SK-N-SH (cell line): Measurements from ENCODE around the gene E2F4. TPM values are rescaled to one million over a fixed set of nuclear protein-coding genes. Genes with fewer than 3 reads are reported as not detected.
A peak's percentile ranks its signal among the peaks of the same experiment; 100 is the strongest.

Experiments
- CTCF ChIA-PET: fragments of 300-600, 350-600 bp; formaldehyde crosslinking; extraction: SDS; loops from one replicate; lab custom pipeline; 2021; lab: Yijun Ruan, JAX
- POLR2A ChIA-PET: fragments of 350-600 bp; sonication (Branson Sonifier 250); formaldehyde crosslinking; extraction: SDS; loops from one replicate; lab custom pipeline; 2020; ENCODE audit warnings: antibody characterized with exemption, inconsistent platforms; lab: Yijun Ruan, JAX
- DNase-seq: peaks from one replicate; pipeline ENCODE4 v3.0.0; 2012
- H2AFZ ChIP-seq: fragments of 200-600 bp; sonication (generic); 2 replicates; pipeline ENCODE4 v1.8.1; 2016; ENCODE audit warnings: antibody characterized with exemption, mild to moderate bottlenecking, low read depth
- H3F3A ChIP-seq: fragments of 200-600 bp; sonication (generic); replicated peaks from 2 replicates; pipeline ENCODE3; 2016; ENCODE audit warnings: antibody characterized with exemption, mild to moderate bottlenecking; ENCODE audit not compliant: insufficient read depth
- H3K27ac ChIP-seq, 2 experiments: fragments of 200-500 bp in 1 of 2; fragments of 200-600 bp in 1 of 2; sonication (Bioruptor generic) in 1 of 2; sonication (generic), shearing (Covaris generic) in 1 of 2; 2 replicates each; pipeline versions ENCODE4 v1.5.1 to v1.6.1; 2014 to 2016; ENCODE audit warnings: low read depth in 2 of 2, inconsistent platforms in 1 of 2, low read length in 1 of 2, mild to moderate bottlenecking in 1 of 2, mixed read lengths in 1 of 2
- H3K27me3 ChIP-seq: fragments of 200-600 bp; sonication (generic), shearing (Covaris generic); 2 replicates; pipeline ENCODE4 v1.6.1; 2016; ENCODE audit warnings: mixed run types; ENCODE audit not compliant: insufficient read depth
- H3K36me3 ChIP-seq, 2 experiments: fragments of 200-500 bp in 1 of 2; fragments of 200-600 bp in 1 of 2; sonication (Bioruptor generic) in 1 of 2; sonication (generic) in 1 of 2; replicated peaks in 1 of 2; 2 replicates each; pipeline versions ENCODE3 to v1.5.1; 2014 to 2016; ENCODE audit warnings: low read length in 1 of 2, mild to moderate bottlenecking in 1 of 2; ENCODE audit not compliant: insufficient read depth in 2 of 2, control insufficient read depth in 1 of 2
- H3K4me1 ChIP-seq, 2 experiments: fragments of 200-500 bp in 1 of 2; fragments of 200-600 bp in 1 of 2; sonication (Bioruptor generic) in 1 of 2; sonication (generic), shearing (Covaris generic) in 1 of 2; 2 replicates each; pipeline versions ENCODE4 v1.5.1 to v1.6.1; 2014 to 2016; ENCODE audit warnings: low read depth in 1 of 2, low read length in 1 of 2, mixed run types in 1 of 2; ENCODE audit not compliant: insufficient read depth in 2 of 2, control insufficient read depth in 1 of 2
- H3K4me2 ChIP-seq: fragments of 200-600 bp; sonication (generic), shearing (Covaris generic); 2 replicates; pipeline ENCODE4 v1.6.1; 2017; ENCODE audit warnings: mixed run types
- H3K4me3 ChIP-seq, 2 experiments: fragments of 200-500 bp in 1 of 2; fragments of 200-600 bp in 1 of 2; sonication (Bioruptor generic) in 1 of 2; sonication (generic), shearing (Covaris generic) in 1 of 2; 2 replicates each; pipeline versions ENCODE4 v1.5.1 to v1.8.1; 2014 to 2016; ENCODE audit warnings: low read depth in 2 of 2, inconsistent platforms in 1 of 2, low read length in 1 of 2, mild to moderate bottlenecking in 1 of 2, mixed read lengths in 1 of 2, moderate library complexity in 1 of 2
- H3K79me2 ChIP-seq: fragments of 200-600 bp; sonication (generic); 2 replicates; pipeline ENCODE4 v1.8.1; 2017; ENCODE audit warnings: mild to moderate bottlenecking; ENCODE audit not compliant: insufficient read depth
- H3K9ac ChIP-seq: fragments of 200-600 bp; sonication (generic); 2 replicates; pipeline ENCODE4 v1.6.1; 2017; ENCODE audit warnings: mixed run types
- H3K9me2 ChIP-seq: fragments of 200-600 bp; sonication (generic); 2 replicates; pipeline ENCODE4 v1.6.1; 2017; ENCODE audit warnings: mixed run types
- H3K9me3 ChIP-seq: fragments of 200-600 bp; sonication (generic); 2 replicates; pipeline ENCODE4 v1.6.1; 2017; ENCODE audit warnings: mixed run types, mild to moderate bottlenecking, moderate library complexity
- H4K20me1 ChIP-seq: fragments of 200-600 bp; sonication (generic); 2 replicates; pipeline ENCODE4 v1.6.1; 2017; ENCODE audit warnings: mild to moderate bottlenecking, mixed run types; ENCODE audit not compliant: insufficient read depth
- CHD2 ChIP-seq: fragments of 150-350 bp; IDR thresholded peaks from 2 replicates; pipeline ENCODE4 v1.6.1; 2018; ENCODE audit warnings: low read length; ENCODE audit not compliant: partially characterized antibody
- ELF1 ChIP-seq: IDR thresholded peaks from 2 replicates; pipeline ENCODE4 v1.4.0; 2012
- EP300 ChIP-seq, 2 experiments: IDR thresholded peaks; 2 replicates each; pipeline versions ENCODE4 v1.4.0 to v1.6.1; 2012; ENCODE audit warnings: borderline replicate concordance in 1 of 2, low read depth in 1 of 2, low read length in 1 of 2
- EZH2phosphoT487 ChIP-seq: fragments of 200-600 bp; sonication (generic); IDR thresholded peaks from 2 replicates; pipeline ENCODE4 v1.6.1; 2017; ENCODE audit warnings: low read depth, mixed run types, mild to moderate bottlenecking, antibody characterized with exemption, moderate library complexity, borderline replicate concordance
- FOSL2 ChIP-seq: IDR thresholded peaks from 2 replicates; pipeline ENCODE4 v1.4.0; 2012; ENCODE audit warnings: low read depth, mild to moderate bottlenecking, moderate library complexity, borderline replicate concordance
- FOXM1 ChIP-seq: IDR thresholded peaks from 2 replicates; pipeline ENCODE4 v1.4.0; 2012; ENCODE audit warnings: low read depth, mild to moderate bottlenecking
- GABPA ChIP-seq: IDR thresholded peaks from 2 replicates; pipeline ENCODE4 v1.4.0; 2012; ENCODE audit warnings: low read depth, mild to moderate bottlenecking
- GATA2 ChIP-seq: sonication (generic); formaldehyde crosslinking; IDR thresholded peaks from 2 replicates; pipeline ENCODE4 v1.5.0; 2020; ENCODE audit warnings: mild to moderate bottlenecking, missing genetic modification reagents
- JUND ChIP-seq: IDR thresholded peaks from 2 replicates; pipeline ENCODE4 v1.4.0; 2012
- MXI1 ChIP-seq: IDR thresholded peaks from 2 replicates; pipeline ENCODE4 v1.6.1; 2012; ENCODE audit warnings: mild to moderate bottlenecking, low read depth, low read length, improper control_type of control experiment
- NFIC ChIP-seq: IDR thresholded peaks from 2 replicates; pipeline ENCODE4 v1.4.0; 2012; ENCODE audit warnings: borderline replicate concordance
- NRF1 ChIP-seq: IDR thresholded peaks from 2 replicates; pipeline ENCODE4 v1.6.1; 2012; ENCODE audit warnings: low read depth, mild to moderate bottlenecking, low read length
- POLR2AphosphoS5 ChIP-seq: IDR thresholded peaks from 2 replicates; pipeline ENCODE4 v1.6.1; 2012; ENCODE audit warnings: low read depth, low read length
- RCOR1 ChIP-seq: fragments of 150-350 bp; IDR thresholded peaks from 2 replicates; pipeline ENCODE4 v1.6.1; 2017; ENCODE audit warnings: antibody characterized with exemption, low read length
- RFX5 ChIP-seq: IDR thresholded peaks from 2 replicates; pipeline ENCODE4 v1.6.1; 2012; ENCODE audit warnings: mild to moderate bottlenecking, improper control_type of control experiment, low read length
- SIN3A ChIP-seq: IDR thresholded peaks from 2 replicates; pipeline ENCODE4 v1.6.1; 2012; ENCODE audit warnings: low read depth, mild to moderate bottlenecking, low read length, moderate library complexity, borderline replicate concordance
- SMC3 ChIP-seq: IDR thresholded peaks from 2 replicates; pipeline ENCODE4 v1.6.1; 2012; ENCODE audit warnings: low read depth, low read length, improper control_type of control experiment
- TAF1 ChIP-seq: IDR thresholded peaks from 2 replicates; pipeline ENCODE4 v1.6.1; 2012; ENCODE audit warnings: low read depth, mild to moderate bottlenecking, low read length, moderate library complexity, borderline replicate concordance
- YY1 ChIP-seq: IDR thresholded peaks from 2 replicates; pipeline ENCODE4 v1.4.0; 2012; ENCODE audit warnings: low read depth, mild to moderate bottlenecking
- WGBS: methylation state at CpG from one replicate; pipeline ENCODE4 v1.1.6; 2017; ENCODE audit warnings: low lambda C conversion rate; 5-methylcytosine and 5-hydroxymethylcytosine counted together
- polyA plus RNA-seq, 3 experiments: library from polyadenylated mRNA; depleted of rRNA; stranded (reverse); fragments of >200 nt; gene quantifications; 2 replicates each; pipeline ENCODE4 v1.2.3, GENCODE V29; 2012
- TF ChIP-seq, protein P1 (sequence below): fragments of 150-350 bp; IDR thresholded peaks from 2 replicates; pipeline ENCODE4 v1.6.1; 2017; ENCODE audit warnings: antibody characterized with exemption, low read length, low read depth, borderline replicate concordance
- TF ChIP-seq, protein P2 (sequence below): fragments of 200-600 bp; sonication (generic); IDR thresholded peaks from 2 replicates; pipeline ENCODE4 v1.6.1; 2017; ENCODE audit warnings: antibody characterized with exemption, mild to moderate bottlenecking, moderate library complexity
- TF ChIP-seq, protein P3 (sequence below): IDR thresholded peaks from 2 replicates; pipeline ENCODE4 v1.4.0; 2012; ENCODE audit warnings: low read depth
- TF ChIP-seq, protein P4 (sequence below): IDR thresholded peaks from 2 replicates; pipeline ENCODE4; 2012
- TF ChIP-seq, protein P5 (sequence below): fragments of 150-350 bp; IDR thresholded peaks from 2 replicates; pipeline ENCODE4 v1.6.1; 2016; ENCODE audit warnings: mild to moderate bottlenecking, low read depth, low read length
- TF ChIP-seq, protein P6 (sequence below): IDR thresholded peaks from 2 replicates; pipeline ENCODE4 v1.4.0; 2012; ENCODE audit warnings: low read depth, borderline replicate concordance

The E2F4 gene, protein sequence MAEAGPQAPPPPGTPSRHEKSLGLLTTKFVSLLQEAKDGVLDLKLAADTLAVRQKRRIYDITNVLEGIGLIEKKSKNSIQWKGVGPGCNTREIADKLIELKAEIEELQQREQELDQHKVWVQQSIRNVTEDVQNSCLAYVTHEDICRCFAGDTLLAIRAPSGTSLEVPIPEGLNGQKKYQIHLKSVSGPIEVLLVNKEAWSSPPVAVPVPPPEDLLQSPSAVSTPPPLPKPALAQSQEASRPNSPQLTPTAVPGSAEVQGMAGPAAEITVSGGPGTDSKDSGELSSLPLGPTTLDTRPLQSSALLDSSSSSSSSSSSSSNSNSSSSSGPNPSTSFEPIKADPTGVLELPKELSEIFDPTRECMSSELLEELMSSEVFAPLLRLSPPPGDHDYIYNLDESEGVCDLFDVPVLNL
- 168 and 210 TPM in 2 replicates for polyA plus RNA-seq (2012; rRNA removed)
- 67.3 and 95.5 TPM in 2 replicates for polyA plus RNA-seq (2012; cell fraction: cytosol; rRNA removed)
- polyA plus RNA-seq (2012; cell fraction: nucleus; rRNA removed): 745 and 747 TPM in 2 replicates

DNA sequence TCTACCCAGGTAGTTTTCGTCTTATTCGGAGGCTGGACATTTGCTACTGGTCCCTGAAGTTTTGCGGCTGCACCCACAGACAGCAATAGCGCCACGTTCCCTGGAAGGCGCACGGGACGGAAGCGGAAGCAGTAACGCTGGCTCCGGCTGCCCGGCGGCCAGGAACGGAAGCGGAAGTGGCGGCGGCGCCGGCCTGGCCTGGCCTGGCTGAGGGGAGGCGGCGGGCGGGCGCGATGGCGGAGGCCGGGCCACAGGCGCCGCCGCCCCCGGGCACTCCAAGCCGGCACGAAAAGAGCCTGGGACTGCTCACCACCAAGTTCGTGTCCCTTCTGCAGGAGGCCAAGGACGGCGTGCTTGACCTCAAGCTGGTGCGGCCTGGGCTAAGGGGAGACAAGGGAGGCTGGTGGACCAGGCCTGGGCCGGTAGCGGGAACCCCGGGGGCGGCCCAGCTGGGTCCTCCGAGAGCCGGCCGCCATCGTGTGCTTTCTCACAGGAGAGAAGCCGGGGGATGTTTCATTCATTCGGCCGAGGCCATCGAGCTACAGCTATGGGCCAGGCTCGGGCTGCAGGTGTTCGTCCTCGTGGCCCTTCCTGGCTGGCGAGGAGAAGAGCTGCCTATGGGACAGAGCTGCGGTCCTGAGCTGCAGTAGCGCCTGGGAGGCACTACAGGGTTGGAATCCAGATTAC lies at the start of gene E2F4:
E2F4 (plus strand) TSS at position 161 of the 687 bp plus-strand sequence; CDS start at position 234, 73 bp downstream.
- H3K4me2 ChIP-seq: peak within 1 kb of the TSS; percentile 100
- peak within 1 kb of the TSS; percentile 96 to 99 for H3K4me3 ChIP-seq
- WGBS: 0% methylated on average over 16 of the region's 54 CpGs
- H3K27me3 ChIP-seq: no peaks in the 10 kb centered on the region
- CTCF ChIA-PET: interaction anchor here (0.6 to 1.4 kb wide), 6 partner anchors 15 to 370 kb away, joined by 3 to 4 read pairs (median 3); partner anchors contain the start of genes CTCF, NOL3 and TMEM208
- peak within 1 kb of the TSS; percentile 98 for H3K9ac ChIP-seq
- H3K9me2 ChIP-seq: no peaks in the 10 kb centered on the region
- H2AFZ ChIP-seq: no peak within 1 kb of the TSS
- POLR2A ChIA-PET: interaction anchor here (1.0 to 2.9 kb wide), 6 partner anchors 9 to 40 kb away, joined by 3 to 8 read pairs (median 4); partner anchors contain the start of genes NOL3 and TMEM208
- peaks cover 21% of the 10 kb centered on the region for H4K20me1 ChIP-seq
- H3K27ac ChIP-seq: peak within 1 kb of the TSS; percentile 76 to 80
- peaks cover 26 to 41% of the 10 kb centered on the region in 2 experiments for H3K36me3 ChIP-seq
- TF ChIP-seq FOSL2: no peak
- 0 out of 2 replicates have a peak, but pooled peaks have one; percentile 5 for TF ChIP-seq NFIC
- TF ChIP-seq, protein P1, sequence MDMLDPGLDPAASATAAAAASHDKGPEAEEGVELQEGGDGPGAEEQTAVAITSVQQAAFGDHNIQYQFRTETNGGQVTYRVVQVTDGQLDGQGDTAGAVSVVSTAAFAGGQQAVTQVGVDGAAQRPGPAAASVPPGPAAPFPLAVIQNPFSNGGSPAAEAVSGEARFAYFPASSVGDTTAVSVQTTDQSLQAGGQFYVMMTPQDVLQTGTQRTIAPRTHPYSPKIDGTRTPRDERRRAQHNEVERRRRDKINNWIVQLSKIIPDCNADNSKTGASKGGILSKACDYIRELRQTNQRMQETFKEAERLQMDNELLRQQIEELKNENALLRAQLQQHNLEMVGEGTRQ: no peak
- no peak for TF ChIP-seq GATA2 (CRISPR knock-in tag)
- no peak for TF ChIP-seq EZH2phosphoT487
- 0 out of 2 replicates have a peak, but pooled peaks have one; percentile 37 for TF ChIP-seq SIN3A
- TF ChIP-seq, protein P2, sequence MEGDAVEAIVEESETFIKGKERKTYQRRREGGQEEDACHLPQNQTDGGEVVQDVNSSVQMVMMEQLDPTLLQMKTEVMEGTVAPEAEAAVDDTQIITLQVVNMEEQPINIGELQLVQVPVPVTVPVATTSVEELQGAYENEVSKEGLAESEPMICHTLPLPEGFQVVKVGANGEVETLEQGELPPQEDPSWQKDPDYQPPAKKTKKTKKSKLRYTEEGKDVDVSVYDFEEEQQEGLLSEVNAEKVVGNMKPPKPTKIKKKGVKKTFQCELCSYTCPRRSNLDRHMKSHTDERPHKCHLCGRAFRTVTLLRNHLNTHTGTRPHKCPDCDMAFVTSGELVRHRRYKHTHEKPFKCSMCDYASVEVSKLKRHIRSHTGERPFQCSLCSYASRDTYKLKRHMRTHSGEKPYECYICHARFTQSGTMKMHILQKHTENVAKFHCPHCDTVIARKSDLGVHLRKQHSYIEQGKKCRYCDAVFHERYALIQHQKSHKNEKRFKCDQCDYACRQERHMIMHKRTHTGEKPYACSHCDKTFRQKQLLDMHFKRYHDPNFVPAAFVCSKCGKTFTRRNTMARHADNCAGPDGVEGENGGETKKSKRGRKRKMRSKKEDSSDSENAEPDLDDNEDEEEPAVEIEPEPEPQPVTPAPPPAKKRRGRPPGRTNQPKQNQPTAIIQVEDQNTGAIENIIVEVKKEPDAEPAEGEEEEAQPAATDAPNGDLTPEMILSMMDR: no peak
- TF ChIP-seq MXI1: peak; percentile 50
- TF ChIP-seq FOXM1: no peak
- TF ChIP-seq, protein P3, sequence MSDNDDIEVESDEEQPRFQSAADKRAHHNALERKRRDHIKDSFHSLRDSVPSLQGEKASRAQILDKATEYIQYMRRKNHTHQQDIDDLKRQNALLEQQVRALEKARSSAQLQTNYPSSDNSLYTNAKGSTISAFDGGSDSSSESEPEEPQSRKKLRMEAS: peak; percentile 83
- peak; percentile 44; the same call in 1 of the 2 replicates for TF ChIP-seq POLR2AphosphoS5
- TF ChIP-seq EP300 (IDR thresholded peaks at IDR 0.05; ENCODE audit: borderline replicate concordance in 1 of 2, low read depth in 1 of 2, low read length in 1 of 2): 0 out of 4 replicates have a peak, but pooled peaks of 1 of the 2 experiments have one; percentile 10
- 0 out of 2 replicates have a peak, but pooled peaks have one; percentile 18 for TF ChIP-seq RFX5
- no peak for TF ChIP-seq SMC3
- TF ChIP-seq NRF1: no peak
- TF ChIP-seq, protein P4, sequence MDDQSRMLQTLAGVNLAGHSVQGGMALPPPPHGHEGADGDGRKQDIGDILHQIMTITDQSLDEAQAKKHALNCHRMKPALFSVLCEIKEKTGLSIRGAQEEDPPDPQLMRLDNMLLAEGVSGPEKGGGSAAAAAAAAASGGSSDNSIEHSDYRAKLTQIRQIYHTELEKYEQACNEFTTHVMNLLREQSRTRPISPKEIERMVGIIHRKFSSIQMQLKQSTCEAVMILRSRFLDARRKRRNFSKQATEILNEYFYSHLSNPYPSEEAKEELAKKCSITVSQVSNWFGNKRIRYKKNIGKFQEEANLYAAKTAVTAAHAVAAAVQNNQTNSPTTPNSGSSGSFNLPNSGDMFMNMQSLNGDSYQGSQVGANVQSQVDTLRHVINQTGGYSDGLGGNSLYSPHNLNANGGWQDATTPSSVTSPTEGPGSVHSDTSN: peak; percentile 30; the same call in 1 of the 2 replicates
- TF ChIP-seq, protein P5, sequence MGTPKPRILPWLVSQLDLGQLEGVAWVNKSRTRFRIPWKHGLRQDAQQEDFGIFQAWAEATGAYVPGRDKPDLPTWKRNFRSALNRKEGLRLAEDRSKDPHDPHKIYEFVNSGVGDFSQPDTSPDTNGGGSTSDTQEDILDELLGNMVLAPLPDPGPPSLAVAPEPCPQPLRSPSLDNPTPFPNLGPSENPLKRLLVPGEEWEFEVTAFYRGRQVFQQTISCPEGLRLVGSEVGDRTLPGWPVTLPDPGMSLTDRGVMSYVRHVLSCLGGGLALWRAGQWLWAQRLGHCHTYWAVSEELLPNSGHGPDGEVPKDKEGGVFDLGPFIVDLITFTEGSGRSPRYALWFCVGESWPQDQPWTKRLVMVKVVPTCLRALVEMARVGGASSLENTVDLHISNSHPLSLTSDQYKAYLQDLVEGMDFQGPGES: peak; percentile 98
- peak; percentile 92 for TF ChIP-seq GABPA
- peak; percentile 62; the same call in 1 of the 2 replicates for TF ChIP-seq YY1
- peak; percentile 64 for TF ChIP-seq CHD2
- no peak for TF ChIP-seq JUND
- TF ChIP-seq TAF1: peak; percentile 65; the same call in 1 of the 2 replicates
- peak; percentile 56; the same call in 1 of the 2 replicates for TF ChIP-seq RCOR1
- TF ChIP-seq ELF1: peak; percentile 96
- TF ChIP-seq, protein P6, sequence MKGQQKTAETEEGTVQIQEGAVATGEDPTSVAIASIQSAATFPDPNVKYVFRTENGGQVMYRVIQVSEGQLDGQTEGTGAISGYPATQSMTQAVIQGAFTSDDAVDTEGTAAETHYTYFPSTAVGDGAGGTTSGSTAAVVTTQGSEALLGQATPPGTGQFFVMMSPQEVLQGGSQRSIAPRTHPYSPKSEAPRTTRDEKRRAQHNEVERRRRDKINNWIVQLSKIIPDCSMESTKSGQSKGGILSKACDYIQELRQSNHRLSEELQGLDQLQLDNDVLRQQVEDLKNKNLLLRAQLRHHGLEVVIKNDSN: peak; percentile 40; the same call in 1 of the 2 replicates
- peaks cover 9 to 25% of the 10 kb centered on the region in 2 experiments; a peak in 3 of 4 replicates for H3K4me1 ChIP-seq
- H3K79me2 ChIP-seq: peaks cover 50% of the 10 kb centered on the region
- H3K9me3 ChIP-seq: no peaks in the 10 kb centered on the region
- peaks cover 23% of the 10 kb centered on the region for H3F3A ChIP-seq
- DNase-seq: peak; percentile 97
